Right renal pelvis (tissue), 4 donors: ENCODE data around the gene ACKR4. TPM values are rescaled to one million over a fixed set of nuclear protein-coding genes. Genes with fewer than 3 reads are reported as not detected.
"Not testable (repeated sequence)": the region's sequence is repeated elsewhere in the genome, so short reads cannot be mapped to it uniquely, and the experiment has no call there.

Experiments used
- DNase-seq, 4 donors: peaks; one replicate each; pipeline ENCODE4 v3.0.0-alpha.2; 2013; ENCODE audit warnings: low read depth in 4 of 4, low spot score in 3 of 4, missing footprints in 1 of 4
- polyA plus RNA-seq, 4 donors: library from polyadenylated mRNA; unstranded; fragments of 120-200 nt; gene quantifications; one replicate each; pipeline ENCODE4 v1.2.1, GENCODE V29; 2013; ENCODE audit not compliant: insufficient read length in 4 of 4

Gene ACKR4
- polyA plus RNA-seq, 4 donors: 1.5 to 2.9 (median 1.7) TPM

DNA sequence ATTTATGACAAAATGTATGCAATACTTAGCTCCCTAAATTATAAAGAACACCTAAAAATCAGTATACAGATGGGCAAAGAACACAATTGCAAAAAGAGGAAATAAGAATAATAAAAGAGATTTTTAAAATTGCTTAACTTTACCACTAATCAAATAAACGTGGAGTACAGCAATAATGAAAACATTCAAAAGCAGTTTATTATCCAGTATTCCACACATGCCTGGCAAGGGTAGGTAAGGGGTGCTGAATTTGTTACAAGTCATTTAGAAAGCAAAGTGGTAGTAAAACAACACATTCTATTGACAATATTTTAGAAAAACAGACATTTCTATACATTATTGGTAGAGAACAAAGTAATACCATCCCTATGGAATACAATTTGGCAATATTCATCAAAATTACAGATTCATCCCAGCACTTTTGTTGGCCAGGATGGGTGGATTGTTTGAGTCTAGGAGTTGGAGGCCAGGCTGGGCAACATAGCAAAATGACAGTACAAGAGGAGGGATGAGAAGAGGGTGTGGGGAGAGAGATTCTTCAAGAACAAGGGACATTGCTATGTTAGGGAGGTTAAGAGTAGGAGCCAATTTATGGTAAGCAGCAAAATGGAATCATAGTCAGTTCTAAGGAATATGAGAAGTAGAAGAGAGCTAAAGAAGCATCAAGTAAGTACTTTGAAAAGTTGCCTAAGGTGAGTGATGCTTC lies 3.7 kb upstream of the ACKR4 start:
- DNase-seq: no peak

DNA sequence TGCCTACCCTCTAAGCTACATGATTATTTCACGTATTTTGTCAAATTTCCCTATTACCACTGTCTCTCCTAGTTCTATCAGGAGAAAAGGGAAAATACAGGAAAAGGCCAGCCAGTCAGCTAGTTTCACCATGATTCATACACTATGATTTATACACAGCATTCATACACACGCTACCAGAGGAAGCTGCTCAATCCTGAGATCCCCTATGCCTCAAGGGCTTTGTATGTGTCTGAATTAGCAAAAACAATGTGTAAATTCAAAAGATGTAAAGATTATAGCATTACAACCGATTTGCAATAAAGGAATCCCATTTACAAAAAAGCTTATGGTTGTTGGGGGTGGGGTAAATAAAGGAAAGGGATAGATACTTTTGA lies 3.1 kb upstream of the ACKR4 start:
- DNase-seq: no peak

DNA sequence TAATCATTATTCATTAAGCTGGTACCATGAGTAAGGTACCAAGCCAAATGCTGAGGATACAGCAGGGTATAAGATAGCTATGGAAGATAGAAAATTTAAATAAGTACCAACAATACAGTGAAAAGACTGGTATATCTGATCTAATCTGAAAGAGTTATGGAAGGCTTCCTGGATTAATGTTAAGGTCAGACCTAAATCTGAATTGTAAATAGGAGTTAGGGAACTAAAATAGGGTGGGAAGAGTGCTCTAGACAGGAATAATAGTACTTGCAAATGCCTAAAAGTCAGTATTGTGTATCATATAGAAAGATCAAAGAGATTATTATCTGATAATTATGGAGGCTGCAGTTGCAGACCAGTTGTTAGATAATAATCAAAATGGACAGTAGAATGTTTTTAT lies 2.6 kb upstream of the ACKR4 start:
- DNase-seq: no peak

DNA sequence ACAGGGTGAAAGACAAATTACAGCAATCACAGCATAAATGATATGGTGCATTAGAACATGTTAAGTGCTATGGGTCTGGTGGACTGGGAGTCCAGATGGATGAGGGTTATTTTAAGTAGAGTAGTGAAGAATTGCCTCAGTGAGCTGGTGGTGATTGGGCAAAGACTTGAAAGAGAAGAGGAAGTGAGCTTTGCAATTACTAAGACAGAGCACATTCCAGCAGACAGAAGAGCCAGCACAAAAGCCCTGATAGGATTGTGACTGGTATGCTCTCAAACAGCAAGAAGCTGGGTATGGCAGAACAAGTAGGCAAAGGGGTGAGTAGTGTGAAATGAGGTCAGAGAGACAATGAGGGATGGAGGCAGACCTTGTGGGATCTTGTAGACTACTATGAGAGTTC lies 2.1 kb upstream of the ACKR4 start:
- DNase-seq: no peak

DNA sequence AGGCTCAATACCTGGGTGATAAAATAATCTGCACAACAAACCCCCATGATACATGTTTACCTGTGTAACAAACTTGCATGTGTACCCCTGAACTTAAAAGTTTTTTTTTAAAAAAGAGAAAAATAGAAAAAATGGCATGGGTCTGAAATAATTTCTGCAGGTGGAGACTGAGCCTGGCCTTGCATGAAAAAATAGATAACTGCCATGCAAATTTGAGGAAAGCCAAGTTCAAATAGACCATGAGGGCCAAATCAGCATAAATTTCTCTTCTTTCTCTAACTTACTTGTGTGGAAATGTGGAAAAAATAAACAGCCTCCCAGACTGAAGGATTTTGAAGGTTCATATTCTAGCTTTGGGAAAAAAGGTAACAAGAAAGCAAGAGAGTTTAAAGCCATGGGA lies 744 bp upstream of the ACKR4 start:
- no peak for DNase-seq

DNA sequence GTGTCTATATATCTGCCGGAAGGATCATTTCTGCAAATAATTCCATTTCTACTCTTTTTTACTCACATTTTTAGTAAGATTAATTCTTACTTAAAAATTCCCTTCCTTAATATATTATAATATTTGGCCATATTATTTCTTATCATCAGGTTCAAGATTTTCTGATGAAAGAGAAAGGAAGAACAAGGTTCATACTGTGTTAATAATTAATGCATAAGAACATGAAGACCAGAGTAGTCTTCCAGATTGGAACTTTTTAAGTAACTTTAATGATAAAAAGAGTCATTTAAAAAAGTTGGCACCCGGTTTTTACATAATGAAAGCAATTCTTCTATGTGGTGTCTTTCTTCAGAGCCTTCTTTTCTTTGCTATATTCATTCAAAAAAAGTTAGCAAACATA lies 590 bp downstream of the ACKR4 start:
- no peak for DNase-seq

DNA sequence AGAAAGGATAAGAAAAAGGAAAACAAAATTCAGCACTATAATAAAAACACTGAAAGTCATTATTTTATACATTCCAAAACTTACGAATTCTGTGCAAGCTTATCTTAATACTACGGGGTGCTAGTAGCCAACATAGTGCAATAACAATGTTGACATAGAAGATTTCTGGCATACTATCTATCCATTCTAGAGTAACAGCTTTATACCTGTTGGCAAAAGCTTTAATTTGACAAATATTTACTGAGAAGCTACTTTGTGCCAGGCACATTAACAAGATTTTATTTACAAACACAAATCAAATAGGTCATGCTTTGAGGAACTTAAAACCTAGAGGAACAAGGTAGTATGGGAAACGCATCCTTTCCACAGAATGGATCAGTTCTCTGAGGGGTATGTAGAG lies 1.1 kb downstream of the ACKR4 start:
- DNase-seq: no peak

DNA sequence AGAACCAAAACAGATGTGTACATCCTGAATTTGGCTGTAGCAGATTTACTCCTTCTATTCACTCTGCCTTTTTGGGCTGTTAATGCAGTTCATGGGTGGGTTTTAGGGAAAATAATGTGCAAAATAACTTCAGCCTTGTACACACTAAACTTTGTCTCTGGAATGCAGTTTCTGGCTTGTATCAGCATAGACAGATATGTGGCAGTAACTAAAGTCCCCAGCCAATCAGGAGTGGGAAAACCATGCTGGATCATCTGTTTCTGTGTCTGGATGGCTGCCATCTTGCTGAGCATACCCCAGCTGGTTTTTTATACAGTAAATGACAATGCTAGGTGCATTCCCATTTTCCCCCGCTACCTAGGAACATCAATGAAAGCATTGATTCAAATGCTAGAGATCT lies 3.5 kb downstream of the ACKR4 start:
- not testable (repeated sequence) for DNase-seq

DNA sequence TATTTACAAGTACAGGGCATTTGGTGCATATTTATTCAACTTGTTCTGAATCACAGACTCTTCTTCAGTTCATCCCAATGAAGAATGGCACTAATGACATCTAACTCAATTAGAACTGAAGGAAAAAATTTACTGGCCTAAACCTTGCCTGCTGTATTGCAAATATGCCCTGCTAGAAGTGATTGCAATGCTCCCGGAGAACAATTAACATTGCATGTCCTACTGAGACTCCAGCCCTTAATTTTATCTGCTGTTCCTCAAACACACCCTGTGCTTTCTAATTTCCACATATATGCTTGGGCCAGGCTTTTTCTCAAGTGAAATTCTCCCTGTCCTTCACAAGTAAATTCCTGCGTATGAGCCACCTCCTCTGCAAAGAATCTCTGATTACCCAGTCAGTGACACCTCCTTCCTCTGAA lies 8.3 kb downstream of the ACKR4 start:
- no peak for DNase-seq

DNA sequence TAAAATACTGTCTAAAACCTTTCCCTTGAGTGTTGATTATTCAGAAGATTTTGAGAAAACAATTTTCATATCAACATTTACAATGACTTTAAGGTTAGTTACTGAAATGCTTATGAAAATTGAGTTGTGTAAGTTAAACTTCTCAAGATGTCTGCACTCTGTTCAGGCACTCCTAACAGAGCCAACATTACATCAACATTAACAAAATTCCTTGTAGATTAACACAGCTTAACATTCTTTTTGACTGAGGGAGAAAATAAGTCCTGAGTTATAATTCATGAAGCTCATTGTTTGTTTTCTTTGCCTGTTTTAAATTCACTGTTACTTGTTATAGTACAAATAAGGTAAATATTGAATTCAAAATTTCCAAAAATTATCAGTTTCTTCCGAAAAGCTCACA lies 9.0 kb downstream of the ACKR4 start:
- DNase-seq: no peak

DNA sequence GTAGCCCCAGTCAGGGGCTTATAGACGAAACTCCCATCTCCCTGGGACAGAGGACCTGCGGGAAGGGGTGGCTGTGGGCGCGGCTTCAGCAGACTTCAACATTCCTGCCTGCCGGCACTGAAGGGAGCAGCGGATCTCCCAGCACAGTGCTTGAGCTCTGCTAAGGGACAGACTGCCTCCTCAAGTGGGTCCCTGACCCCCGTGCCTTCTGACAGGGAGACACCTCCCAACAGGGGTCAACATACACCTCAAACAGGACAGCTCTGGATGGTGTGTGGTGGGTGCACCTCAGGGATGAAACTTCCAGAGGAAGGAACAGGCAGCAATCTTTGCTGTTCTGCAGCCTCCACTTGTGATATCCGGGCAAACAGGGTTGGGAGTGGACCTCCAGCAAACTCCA lies 9.6 kb downstream of the ACKR4 start:
- DNase-seq: not testable (repeated sequence)

DNA sequence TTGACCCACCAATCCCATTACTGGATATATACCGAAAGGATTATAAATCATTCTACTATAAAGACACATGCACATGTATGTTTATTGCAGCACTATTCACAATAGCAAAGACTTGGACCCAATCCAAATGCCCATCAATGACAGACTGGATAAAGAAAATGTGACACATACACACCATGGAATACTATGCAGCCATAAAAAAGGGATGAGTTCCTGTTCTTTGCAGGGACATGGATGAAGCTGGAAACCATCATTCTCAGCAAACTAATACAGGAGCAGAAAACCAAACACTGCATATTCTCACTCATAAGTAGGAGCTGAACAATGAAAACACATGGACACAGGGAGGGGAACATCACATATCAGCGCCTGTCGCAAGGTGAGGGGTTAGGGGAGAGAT lies 18.2 kb downstream of the ACKR4 start:
- not testable (repeated sequence) for DNase-seq

DNA sequence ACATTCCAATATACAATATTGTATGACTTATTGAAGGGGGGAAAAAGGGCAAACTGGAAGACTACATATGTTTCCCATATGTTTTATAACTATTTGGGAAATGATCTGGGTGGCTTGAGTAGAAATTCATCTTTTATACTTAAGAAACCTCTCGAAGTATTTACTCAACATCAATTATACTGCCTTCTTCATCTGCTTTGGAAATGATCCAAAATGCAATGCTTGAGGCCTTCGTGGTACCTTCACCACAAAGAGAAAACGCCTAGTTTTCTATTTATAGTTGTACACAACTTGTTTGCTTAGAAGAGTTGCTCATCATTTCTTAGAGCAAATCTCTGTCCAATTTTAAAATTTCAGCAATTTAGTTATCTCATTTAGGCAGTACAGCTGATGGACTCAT lies 18.8 kb downstream of the ACKR4 start:
- DNase-seq: no peak

DNA sequence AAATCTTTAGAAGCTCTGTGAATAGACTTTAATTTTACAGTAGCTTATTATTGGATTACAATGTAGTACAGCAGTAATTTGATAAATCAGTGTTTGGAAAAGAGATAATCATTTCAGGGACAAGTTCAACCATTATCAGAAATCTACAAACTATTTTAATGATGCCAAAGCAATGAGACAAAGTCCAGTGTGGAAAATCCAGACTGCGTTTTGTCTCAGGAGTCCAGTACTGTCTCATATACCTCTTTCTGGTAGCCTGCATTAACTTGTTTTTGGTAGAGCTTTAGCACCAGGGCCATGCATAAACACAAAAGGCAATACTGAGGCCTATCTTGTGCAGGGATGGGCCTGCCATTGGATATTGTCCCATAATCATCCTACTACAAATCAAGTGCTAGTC lies 19.7 kb downstream of the ACKR4 start:
- no peak for DNase-seq

DNA sequence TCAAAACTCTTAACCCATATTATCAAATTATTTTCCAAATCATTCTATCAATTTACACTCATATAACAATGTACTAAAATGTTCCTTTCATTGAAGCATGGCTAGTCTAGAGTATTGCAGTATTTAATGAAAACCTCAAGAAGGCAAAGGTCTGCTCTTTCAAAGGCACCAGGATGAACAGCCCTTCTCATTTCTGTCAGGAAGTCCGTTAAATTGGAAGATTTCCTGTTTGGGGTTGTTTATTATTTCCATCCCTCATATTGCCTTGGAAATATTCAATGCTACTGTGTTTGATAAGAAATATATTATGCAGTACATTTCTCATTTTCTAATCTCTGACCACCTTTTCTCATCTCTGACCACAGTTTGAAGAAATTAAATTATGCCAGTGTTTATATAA lies 25.1 kb downstream of the ACKR4 start:
- DNase-seq: no peak

DNA sequence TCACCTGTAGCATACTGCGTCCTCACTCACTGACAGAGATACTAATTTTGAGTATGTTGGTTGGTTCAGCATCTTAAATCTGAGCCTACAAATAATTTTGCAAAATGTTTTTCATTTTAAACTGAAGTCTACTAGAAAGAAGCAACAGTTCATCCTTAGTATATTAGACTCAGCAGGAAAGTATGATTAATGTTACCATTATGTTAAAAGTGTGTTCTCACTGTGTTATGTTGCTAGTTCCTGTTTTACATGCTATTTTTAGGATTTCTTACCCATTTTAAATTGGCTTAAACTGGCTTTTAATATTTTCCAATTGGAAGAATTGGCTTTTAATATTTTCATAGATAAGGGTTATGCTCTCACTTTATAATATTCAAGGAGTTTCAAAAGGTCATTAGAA lies 25.7 kb downstream of the ACKR4 start:
- DNase-seq: no peak

DNA sequence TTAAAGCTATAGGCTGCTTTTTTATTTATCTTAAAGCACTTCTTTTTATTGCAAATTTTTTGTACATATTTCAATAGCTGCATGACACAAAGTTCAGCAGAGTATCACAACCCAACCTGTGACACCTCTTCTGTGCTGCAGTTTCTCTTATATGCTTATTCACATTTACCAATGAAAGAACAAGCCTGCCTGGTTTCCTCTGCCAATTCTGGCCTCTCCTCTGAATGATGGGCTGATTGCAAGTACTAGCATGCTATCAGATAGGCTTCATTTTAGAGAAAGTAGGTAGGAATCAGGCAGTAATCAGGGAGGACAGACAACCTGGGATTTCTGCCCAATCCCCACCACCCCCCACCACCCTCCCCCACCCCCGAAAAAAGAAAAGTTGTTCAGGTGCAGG lies 26.6 kb downstream of the ACKR4 start:
- DNase-seq: no peak

DNA sequence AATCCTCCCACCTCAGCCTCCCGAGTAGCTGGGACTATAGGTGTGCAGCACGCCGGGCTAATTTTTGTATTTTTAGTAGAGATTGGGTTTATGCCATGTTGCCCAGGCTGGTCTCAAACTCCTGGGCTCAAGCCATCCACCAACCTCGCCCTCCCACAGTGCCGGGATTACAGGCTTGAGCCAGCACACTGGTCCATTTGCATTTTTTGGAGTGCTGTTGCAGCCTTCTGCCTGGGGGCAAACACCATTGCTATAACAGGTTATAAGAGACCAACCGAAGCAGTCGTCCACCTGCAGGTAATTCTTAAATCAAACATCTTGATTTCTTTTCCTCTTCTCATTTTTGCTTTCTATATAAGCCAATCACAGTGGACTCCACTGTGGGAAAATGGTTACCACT lies 27.7 kb downstream of the ACKR4 start:
- no peak for DNase-seq

DNA sequence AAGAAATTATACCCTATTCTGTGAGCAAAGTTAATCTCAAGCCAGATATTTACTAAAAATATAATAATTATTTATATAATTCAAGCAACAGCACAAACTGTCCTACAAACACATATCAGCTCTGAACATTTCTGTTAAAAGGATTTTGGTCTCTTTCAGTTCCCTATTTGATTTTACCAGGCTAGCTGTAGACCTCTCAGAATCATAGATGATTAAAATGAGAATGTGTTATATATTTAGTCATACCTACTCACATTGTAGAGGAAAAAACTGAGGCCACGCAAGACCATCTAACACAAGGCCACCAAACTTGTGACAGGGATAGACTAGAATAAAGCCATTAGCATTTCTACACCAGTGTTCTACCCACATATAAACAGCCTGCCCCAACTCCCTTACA lies 28.5 kb downstream of the ACKR4 start:
- DNase-seq: no peak

DNA sequence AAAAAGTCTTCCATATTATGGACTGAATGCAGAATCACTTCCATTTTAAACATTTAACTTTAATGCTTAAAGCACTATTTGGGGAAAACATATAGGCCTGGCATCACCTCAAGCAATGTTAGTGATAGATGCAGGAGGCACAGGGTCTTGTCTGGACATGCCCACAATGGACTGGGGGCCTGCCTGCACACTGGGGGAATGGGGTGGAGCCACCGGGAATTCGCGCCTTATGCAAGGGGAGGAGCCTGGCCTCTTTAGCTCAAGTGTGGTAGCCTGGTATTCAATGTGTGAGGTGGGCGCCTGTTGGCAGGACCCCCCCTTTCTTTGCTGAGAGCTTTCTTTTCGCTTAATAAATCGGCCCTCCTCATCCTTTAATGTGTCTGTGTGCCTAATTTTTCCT lies 29.9 kb downstream of the ACKR4 start:
- no peak for DNase-seq

DNA sequence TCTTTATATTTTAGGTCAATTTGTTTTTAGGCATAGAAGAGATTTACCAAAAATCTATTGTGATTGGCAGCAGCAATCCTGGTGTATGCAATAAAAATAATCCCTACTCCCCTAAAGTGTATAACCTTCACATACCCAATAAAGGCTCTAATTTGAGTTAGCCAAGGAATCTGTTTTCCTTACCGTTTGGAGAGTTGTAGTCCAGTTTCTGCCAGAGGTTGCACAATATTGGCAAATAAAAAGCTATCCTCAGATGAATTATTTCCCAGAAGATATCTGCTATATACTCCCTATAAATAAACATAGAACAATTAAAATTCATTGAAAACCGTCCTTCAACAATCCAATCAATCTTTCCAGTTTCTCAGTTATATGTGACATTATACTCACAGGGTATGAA lies 31.1 kb downstream of the ACKR4 start:
- no peak for DNase-seq

DNA sequence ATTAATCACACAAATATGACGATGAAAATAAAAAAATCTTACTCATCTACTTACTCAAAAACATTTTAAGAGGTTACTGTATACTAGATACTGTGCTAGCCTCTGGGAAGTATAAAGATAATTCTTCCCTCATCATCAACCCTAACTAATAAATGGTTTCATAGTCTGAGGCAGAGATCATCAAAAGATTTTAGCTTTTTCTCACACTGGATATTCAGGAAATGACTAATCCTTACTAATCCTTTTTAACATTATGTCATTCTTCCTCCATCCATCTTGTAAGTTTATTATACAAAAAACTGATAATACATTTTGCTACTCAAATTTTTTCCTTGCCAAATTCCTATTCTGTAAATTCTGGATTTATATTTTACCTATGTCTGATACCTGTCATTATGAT lies 32.9 kb downstream of the ACKR4 start:
- no peak for DNase-seq

DNA sequence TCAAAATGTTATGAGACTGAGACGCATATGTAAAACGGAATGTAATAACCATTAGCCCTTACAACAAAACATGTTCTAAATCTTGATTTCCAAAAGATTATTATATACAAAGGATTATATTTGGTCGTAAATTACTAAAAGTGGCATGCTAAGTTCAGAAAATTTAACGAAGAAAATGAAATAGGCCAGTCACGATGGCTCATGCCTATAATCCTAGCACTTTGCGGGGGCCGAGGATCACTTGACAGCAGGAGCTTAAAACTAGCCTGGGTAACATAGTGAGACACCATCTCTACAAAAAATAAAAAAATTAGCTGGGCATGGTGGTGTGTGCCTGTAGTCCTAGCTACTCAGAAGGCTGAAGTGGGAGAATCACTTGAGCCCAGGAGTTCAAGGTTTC lies 33.5 kb downstream of the ACKR4 start:
- DNase-seq: no peak
